Measurements from ENCODE around the gene VWA3B.

Gene VWA3B

DNA sequence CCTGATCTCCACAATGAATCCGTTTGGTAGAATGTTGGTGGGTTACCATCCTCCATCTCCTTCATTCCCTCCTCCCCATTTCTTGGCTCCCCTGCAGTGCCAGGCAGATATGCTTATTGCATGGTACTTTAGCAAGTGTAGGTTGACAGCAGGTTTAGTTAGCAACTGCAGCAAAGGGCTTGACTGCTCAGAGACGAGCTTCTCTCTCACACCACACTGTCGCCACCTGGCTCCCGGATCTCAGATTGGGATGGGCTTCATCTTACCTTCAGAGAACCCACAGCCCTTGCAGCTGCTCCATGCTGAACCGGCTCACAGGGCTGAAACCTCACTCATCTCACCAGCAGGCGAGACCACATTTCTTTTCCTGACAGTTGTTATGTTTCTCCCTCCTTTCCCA lies 88.8 kb downstream of the VWA3B start:
- DNase-seq: no peak

- no peak for DNase-seq
Observed at GRCh38 chr2:98177286-98177685, 90.3 kb downstream of the VWA3B start.

DNA sequence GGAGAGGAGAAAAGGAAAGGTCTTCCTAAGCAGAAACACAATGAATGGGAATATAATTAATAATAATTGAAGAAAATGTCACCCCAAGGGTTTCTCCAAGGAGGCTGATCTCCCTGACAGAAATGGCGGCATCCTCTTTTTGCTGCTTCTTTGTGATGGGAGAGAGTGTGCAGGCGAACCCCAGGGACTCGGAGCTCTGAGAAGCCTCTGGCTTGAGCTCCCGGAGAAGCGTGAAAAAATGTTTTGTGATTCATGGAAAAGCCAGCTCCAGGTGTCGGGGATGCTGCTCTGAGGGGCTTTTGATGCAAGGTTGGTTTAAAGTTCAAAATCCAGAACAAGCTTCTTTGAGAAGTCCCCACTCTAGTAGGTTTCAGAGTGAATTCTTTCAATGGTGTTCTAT lies 91.0 kb downstream of the VWA3B start:
- no peak for DNase-seq

GRCh38 chr2:98180456-98180855 lies 93.5 kb downstream of the VWA3B start:
- no peak for DNase-seq

DNA sequence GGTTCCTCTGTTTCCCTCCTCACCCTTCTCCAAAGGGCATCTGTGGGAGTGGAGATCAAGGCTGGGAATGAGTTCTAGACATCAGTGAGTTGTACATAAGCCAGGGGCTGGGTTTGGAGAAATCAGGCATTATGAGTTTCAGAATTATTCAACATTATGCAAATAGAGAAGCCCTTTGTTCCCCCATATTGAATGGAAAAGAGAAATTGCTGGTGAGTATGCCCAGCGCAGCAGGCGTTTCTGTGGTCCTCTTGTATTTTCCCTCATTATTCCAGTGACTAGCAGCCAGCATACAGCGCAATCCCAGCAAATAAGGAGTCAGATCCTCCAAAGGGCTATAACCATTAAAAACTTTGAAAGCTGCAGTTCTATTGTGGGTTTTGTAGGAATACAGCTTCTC lies 94.4 kb downstream of the VWA3B start:
- DNase-seq: no peak

GRCh38 chr2:98185801-98186200 lies 98.8 kb downstream of the VWA3B start:
- DNase-seq: no peak

GRCh38 chr2:98187194-98187593 lies 100.2 kb downstream of the VWA3B start:
- DNase-seq: no peak

- DNase-seq: no peak
Observed at GRCh38 chr2:98188351-98189046, 101.5 kb downstream of the VWA3B start.

DNA sequence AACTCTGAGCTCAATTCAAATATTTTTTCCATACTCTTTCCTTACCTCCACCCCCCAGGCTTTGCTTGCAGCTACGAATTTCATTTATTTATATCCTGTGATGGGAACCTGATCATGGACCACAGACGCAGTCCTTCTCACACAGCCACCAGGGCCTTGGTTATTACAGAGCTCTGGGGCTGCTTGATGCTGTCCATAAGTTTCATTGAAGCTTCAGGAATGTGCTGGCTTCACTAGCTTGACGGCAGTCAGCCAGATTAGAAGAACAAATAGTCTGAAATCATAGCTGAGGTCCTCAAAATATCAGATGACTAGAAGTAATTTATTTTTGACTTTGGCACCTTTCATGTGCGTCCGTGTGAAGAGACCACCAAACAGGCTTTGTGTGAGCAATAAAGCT lies 104.9 kb downstream of the VWA3B start:
- no peak for DNase-seq

DNA sequence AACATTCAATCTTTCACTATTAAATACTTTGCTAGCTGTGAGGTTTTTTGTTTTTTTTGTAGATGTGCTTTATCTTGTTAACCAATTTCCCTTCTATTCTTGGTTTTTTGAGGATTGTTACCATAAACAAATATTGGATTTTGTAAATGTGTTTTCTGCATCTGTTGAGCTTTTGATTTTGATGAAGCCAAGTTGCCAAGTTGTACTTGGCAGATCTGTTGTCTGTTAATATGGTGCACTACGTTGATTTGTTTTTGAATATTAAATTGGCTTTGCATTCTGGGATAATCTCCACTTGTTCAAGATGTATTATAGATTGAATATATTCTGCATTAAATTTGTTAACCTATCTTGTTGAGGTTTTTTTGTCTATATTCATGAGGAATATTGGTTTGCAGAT lies 114.6 kb downstream of the VWA3B start:
- DNase-seq: no peak

DNA sequence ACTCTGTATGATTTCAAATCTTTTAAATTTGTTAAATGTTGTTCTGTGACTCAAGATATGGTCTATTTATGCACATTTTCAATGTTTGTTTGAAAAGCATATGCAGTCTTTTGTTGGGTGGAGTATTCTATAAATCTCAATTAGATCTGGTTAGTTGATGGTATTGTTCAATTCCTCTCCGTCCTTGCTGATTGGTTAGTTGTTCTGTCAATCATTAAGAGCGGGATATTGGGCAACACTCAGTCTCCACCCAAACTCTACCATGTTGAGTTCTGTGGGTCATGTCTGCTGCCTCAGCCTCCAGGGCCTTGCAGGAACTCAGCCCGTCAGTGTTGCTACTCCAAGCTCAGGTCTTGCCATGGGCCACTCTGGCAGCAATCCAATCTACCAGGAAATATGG lies 118.9 kb downstream of the VWA3B start:
- no peak for DNase-seq

DNA sequence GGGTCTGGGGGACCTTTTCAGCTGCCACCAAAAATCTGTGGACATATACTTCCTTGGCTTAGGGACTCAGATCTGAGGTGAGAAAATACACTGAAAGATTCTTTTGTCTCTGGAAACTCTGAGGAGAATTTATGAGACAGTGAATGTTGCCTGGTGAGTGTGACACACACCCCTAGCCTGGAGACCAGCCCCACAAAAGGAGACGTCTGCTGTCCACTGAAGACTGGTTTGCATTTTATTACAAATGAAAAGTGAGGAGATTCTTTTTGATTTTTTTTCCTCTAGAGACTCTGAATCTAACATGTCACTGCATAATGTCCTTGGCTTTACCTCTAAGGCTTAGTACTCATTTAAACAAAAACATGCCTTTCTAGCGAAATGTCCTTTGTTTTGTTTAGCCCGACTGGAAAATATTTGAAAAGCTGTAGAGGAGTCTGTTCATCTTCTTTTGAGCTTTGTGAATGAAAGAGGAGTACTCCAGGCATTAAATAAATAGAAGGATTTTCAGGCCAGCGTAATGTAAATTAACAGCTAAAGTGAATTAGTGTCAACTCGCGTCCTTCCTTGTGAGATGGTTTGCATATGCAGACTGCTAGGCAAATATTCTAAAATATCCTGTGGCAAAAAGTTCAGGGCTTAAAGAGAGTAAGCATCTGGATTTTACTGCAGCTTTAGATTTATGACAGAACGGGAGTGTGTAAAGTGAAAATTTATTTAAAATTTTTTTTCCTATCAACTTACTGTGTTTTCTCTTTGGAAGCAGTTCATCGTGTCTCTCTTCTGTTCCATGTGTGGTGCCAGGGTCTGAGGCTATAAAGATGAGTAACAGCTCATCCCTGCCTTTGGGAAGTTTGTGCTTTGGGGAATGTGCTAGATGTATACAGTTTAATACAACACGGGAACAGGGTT lies 125.4 kb downstream of the VWA3B start:
- DNase-seq: no peak

GRCh38 chr2:98216616-98217015 lies 129.6 kb downstream of the VWA3B start:
- DNase-seq: no peak

GRCh38 chr2:98219152-98219551 lies 132.2 kb downstream of the VWA3B start:
- no peak for DNase-seq

DNA sequence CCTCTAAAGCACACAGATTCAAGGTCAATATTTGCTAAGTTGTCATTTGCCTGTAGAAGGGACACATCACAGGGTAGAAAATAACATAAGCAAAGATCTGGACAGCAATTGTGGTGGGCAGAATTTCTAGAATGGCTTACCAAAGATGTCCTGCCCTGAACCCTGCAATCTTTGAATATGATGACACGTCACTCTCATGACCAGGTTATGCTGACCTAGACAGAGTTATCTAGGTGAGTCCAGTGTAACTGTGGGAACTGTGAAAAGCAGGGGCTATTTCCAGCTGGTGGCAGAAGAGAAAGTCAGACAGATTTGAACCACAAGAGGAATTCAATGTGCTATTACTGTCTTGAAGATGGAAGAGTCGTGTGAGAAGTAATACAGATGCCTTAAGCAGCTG lies 147.0 kb downstream of the VWA3B start:
- no peak for DNase-seq

DNA sequence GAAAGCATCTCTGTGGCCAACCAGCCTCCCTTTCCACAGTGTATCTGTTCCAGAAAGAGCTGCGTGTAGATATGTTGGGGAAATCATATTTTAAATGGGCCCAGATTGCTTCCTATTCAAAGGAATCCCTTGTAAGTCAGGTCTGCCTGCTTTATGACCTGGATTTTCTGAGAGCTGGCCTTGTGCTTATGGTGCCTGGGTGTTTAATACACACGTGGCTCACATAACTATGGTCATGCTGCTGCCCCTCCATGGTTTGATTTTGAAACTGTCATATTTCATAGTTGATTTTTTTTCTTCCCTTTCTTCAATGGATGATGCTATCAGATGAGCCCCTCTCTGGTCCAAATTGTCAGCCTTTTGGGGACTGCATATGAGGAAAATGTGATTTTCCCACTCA lies 147.8 kb downstream of the VWA3B start:
- DNase-seq: no peak

- no peak for DNase-seq
Observed at GRCh38 chr2:98236935-98237334, 150.0 kb downstream of the VWA3B start.

DNA sequence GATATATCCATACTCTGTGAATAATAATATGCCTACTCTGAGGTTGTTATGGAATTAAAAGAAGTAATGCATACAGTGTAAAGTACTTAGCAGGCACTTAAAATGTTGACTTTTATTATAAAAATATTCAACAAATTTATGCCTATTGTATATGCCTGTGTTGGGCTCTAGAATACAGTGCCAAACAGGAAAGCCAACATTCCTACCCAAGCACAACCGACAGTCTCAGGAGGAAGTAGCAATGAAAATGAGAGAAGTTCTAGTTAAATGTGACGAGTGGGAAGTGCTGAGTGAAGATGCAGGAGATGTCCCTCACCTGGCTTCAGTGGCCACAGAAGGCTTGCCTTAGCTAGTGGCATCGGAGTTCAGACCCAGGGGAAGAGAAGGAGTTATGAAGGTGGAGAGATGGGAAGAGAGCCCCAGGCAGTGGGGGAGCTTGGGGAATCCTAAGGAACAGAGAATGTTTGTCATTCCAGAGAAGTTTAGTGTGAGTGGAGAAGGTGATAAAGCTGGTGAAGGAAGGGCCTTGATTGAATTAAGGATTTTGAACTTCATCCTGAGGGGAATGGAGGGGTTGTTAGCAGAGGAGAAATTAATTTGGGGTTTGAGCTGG lies 153.9 kb downstream of the VWA3B start:
- DNase-seq: no peak

DNA sequence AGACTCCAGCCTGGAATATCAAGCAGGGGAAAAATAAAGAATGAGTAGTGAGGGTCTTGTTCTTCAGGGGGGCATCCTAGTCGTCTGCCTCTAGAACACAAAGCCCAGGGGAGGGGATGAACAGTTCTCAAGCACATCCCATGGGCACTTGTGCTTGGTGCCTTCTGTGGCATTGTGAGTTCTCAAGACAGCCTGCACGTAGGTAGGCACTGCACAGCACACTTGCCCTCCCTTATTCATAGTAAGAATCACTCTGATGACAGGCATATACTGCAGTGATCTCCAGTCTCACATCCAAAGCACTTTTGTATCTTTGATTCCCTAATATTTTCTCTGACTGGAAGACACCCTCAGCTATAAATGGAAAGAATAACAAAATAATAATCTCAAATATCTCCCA lies 154.6 kb downstream of the VWA3B start:
- DNase-seq: no peak

DNA sequence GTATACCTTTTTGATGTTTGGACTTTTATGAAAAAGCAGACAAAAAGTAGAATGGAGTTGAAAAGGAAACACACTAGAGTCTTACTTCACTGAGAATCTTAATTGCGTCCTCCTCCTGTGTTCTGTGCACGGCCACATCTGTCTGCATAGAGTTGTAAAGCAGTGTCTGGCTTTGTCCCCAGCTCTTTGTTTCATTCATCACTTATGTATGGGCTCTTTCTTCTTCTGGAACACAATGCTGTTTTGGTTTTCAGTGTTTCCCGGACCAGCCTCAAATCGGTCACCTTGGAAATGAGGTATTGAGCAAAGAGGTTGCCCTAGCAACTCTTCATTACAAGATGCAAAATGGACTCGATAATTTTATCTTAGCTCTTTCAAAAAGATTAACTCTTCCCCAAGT lies 155.0 kb downstream of the VWA3B start:
- no peak for DNase-seq

GRCh38 chr2:98245491-98245890 lies 158.5 kb downstream of the VWA3B start:
- DNase-seq: no peak

- no peak for DNase-seq
Observed at GRCh38 chr2:98247383-98247782, 160.4 kb downstream of the VWA3B start.

DNA sequence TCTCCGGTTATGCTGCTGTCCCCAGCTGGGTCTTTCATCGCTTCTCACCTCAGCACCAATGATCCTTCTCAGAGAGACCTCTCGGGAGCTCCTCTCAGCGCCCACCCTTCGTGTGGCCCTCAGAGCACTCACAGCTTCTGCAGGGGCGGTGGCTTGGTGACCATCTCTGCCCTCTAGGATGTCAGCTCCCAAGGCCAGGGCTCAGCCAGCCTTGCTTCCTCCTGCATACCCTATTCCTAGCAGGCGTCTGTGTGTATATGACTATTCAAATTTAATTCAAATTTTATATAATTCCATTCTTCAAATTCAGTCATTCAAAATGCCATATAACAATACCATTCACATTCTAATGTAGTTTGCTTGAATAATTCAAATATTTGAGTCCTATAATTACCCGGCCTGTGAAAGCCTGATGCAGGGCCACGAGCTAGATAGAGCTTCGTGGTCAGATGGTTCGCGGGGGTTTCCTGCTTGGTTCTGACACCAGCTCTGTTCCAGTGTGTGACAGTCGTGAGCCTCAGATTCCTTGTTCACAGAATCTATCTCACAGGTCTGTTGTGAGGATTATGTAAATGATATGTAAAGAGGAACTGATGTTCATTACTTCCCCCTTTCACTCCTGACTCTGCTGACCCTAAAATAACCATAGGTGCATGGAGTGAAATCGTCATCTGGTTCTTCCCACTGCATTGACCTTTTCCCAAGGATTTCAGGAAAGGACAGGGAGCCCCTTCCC lies 165.2 kb downstream of the VWA3B start:
- no peak for DNase-seq
